GM12864 (cell line): ENCODE results near the gene USP26.
"Not testable (repeated sequence)": the region's sequence is repeated elsewhere in the genome, so short reads cannot be mapped to it uniquely, and the experiment has no call there.

Experiments used
- DNase-seq: peaks from one replicate; pipeline ENCODE4 v3.0.0-alpha.2; 2011; ENCODE audit warnings: low read depth
- H3K4me3 ChIP-seq: 2 replicates; pipeline ENCODE4 v1.5.1; 2011; ENCODE audit warnings: mild to moderate bottlenecking, low read depth, low read length, control low read depth
- CTCF ChIP-seq: IDR thresholded peaks from 2 replicates; pipeline ENCODE4 v1.5.1; 2011; ENCODE audit warnings: low read depth, mild to moderate bottlenecking, moderate library complexity, low read length, control low read depth, inconsistent platforms; ENCODE audit errors: missing control alignments

Gene USP26

GRCh38 chrX:133097031-133097430 lies at the start of gene USP26:
TSS of gene USP26 (minus strand) at chrX:133097109. CDS start at chrX:133028220, 68,889 bp downstream.
- DNase-seq, result no peak
- H3K4me3 ChIP-seq, result no peak within 1 kb of the TSS
- TF ChIP-seq CTCF, result no peak

- no peak for DNase-seq
- H3K4me3 ChIP-seq, result no peak overlapping the region
- no peak for TF ChIP-seq CTCF
Observed at GRCh38 chrX:133134282-133134681, 37.4 kb upstream of the USP26 start.

GRCh38 chrX:133120406-133120805 lies 23.5 kb upstream of the USP26 start:
- no peak overlapping the region for H3K4me3 ChIP-seq
- TF ChIP-seq CTCF, result no peak
- DNase-seq, result no peak

- H3K4me3 ChIP-seq, result no peak overlapping the region
- no peak for TF ChIP-seq CTCF
- DNase-seq, result no peak
Observed at GRCh38 chrX:133094098-133094731, 2.7 kb downstream of the USP26 start.

GRCh38 chrX:133090236-133090809 lies 6.6 kb downstream of the USP26 start:
- TF ChIP-seq CTCF, result no peak
- no peak overlapping the region for H3K4me3 ChIP-seq
- DNase-seq, result no peak

- no peak for TF ChIP-seq CTCF
- no peak overlapping the region for H3K4me3 ChIP-seq
- no peak for DNase-seq
Observed at GRCh38 chrX:133089411-133089810, 7.5 kb downstream of the USP26 start.

- no peak overlapping the region for H3K4me3 ChIP-seq
- no peak for TF ChIP-seq CTCF
- no peak for DNase-seq
Observed at GRCh38 chrX:133085785-133086184, 11.1 kb downstream of the USP26 start.

GRCh38 chrX:133085056-133085455 lies 11.9 kb downstream of the USP26 start:
- H3K4me3 ChIP-seq, DNase-seq: not testable (repeated sequence)
